GM18951 (cell line): ENCODE data around the gene DHX29.

Source experiments
- POLR2A ChIP-seq: IDR thresholded peaks from 4 replicates; pipeline ENCODE4 v1.6.1; 2011; ENCODE audit warnings: mild to moderate bottlenecking; ENCODE audit not compliant: insufficient read length, insufficient read depth; ENCODE audit errors: extremely low read depth
- in situ Hi-C: fragments of 300-500 bp; cut with MboI; formaldehyde crosslinking; loops from one replicate; pipeline ENCODE4 v1.12.0; 2022; ENCODE audit warnings: low sequenced_read_pairs, mixed read lengths, inconsistent platforms; ENCODE audit not compliant: unreplicated experiment

Gene DHX29

DNA sequence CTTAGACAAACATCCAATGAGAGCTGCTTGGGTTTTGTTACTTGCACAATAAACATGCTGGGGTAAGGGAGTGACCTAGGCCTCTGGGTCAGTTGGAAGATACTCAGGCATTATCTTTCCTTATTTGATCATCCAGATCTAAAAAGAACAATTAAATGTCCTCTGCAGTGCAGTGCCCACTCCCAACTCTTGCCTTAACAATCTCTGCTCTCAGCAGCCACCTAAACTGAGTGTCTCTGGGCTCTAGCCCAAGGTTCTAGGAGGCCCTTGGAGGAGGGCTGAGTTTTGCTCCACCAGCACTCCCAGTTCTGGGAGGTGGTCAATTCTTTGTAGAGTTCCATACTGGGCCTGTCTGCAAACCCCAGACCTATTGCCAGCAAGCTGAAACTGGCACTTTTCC is 82.1 kb downstream of the DHX29 start:
- no peak for TF ChIP-seq POLR2A
- in situ Hi-C loops, result no loop called here

DNA sequence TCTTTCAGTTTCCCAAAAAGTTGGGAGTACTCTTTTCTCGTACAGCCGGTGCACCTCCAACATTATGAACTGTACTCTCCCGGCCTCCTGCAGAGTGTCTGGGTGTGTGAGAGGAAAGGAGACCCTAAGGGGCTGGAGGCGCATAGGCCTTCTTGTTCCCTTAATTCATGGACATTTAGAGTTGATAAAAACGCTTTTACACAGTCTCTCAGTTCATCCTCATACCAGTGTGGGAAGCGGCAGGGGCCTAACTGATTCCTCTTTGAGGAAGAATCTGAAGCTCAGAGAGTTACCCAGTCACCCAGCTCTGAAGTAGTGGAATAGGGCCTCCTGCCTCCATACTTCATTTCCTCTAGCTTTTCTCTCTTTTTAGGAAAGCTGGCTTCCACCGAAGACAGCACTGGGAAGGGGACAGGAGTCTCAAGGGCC is 83.7 kb downstream of the DHX29 start:
- no peak for TF ChIP-seq POLR2A
- in situ Hi-C loops, result no loop called here

DNA sequence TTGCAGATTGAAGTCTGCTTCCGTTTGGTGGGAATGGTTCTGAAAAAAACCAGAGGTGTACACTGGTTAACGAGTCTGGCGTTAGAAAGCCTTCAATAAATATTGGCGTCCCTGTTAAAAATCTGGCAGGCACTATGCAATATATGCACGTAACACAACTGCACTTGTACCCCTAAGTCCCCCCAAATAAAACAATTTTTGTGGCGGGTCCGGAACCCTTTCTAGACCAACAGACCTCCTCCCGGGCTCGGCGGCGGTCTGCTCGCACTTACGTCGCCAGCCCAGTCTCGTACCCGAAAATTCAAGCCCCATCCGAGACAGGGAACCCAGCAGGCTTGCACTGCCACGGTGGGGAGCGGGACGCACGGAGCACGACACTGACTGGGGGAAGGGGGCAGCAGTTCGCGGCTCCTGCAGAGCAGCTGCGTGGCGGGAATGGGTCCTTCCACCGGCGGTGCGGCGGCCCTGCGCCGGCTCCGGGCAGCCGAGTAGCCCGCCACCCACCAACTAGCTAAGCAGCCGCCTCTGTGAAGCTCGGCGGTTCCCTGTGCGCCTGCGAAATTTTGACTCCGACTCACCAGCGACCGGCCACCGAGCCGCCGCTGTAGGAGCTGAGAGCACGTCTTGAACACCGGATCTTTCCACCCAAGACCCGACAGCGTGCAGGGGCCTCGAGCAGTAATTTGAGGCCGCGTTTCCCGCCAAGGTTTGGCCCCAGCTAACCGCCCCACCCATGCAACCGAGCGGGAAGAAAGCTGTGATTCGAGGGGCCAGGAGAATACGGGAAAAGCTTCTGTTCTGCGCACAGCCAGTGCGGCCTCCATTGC is 84.3 kb downstream of the DHX29 start:
- in situ Hi-C loops, result no loop called here
- no peak for TF ChIP-seq POLR2A

DNA sequence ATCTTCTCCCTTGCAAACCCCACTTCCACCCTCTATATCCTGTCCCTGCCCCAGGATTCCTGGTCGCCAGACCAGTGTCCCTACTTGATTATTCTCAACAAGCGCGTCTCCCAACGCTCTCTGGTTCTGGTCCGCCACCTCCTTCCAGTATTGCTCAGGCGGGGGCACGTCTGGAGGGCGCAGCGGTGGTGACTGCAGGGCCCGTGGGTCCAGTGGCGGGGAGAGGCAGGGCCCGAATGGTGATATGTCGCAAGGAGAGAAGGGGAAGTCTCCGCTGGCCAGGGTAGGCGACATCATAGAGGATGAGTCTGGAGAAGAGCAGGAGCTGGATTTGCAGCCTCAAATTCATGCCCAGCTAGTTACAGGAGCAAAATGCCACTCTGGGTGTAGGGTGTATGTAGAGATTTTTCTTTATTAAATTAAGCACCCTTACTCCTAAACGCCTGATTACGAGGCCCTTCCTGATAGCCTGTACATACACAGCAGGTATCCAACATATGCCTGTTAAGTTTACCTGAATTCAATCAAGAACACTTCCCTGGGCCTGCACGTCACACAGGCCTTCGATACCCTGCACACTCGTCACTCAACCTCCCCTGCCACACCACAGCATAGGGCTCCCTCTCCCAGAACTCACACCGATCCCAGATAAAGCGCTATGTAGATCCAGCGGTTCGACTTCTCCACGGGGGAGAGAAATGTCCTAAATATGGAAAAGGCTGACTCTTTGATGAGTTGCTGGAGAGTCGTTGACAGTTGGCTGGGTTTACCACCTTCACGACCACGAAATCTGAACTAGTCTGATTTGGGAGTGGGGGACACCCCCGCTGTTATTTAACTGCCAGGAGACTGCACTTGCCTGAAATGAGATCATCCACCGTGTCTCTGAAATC is 85.2 kb downstream of the DHX29 start:
- TF ChIP-seq POLR2A, result no peak
- in situ Hi-C loops, result no loop called here

DNA sequence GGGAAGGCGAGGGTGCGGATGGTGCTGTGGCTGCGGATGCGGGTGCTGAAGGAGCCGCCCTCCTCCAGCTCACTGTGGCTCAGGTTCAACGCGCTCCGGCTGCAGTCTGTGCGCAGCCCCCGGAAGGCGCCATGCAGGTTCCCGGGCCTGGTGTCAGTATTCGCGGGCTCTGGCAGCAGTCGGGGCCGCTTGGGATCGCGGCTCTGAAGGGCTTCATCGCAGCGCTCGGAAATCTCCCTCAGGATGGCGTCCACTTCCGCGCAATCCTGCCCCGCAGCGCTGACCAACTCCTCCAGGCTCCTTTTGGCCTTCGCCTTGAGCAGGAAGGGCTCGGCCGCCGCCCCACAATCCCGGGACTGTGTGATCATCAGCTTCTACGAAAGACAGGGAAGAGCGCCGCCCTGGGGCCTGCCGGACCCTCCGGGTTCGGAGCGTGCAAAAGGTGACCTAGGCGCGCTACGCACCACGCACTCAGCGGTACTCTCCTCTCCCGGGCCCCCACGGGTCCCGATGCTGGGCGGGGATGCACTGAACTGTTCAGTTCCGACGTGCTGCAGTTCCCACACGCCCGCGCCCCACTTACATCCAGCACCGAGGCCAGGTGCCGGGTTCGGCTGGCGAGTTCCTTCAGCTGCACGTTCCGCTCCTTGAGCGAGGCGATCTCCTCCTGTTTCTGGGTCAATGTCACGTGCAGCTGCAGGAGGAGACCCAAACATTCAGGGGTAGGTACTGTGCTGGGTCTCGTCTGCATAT is 86.9 kb downstream of the DHX29 start:
- no peak for TF ChIP-seq POLR2A
- in situ Hi-C loops, result no loop called here

DNA sequence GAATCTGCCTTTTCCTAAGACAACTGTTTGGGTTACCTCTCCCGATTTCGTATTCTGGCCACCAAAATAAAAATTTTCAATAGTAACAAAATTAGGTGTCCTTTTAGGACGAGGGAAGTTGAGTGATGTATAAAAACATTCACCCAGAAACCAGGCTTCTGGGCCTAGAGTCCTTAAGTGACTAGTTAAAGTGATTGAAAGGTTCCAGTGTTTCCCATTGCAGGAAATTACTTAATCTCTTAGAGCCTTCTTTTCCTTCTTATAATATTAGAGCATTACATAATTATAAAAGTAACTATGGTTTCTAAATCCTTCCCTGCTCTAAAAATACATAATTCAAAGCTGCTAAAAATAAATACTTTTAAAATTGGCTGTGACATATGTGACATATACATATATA is 87.7 kb downstream of the DHX29 start:
- TF ChIP-seq POLR2A, result no peak
- in situ Hi-C loops, result no loop called here

DNA sequence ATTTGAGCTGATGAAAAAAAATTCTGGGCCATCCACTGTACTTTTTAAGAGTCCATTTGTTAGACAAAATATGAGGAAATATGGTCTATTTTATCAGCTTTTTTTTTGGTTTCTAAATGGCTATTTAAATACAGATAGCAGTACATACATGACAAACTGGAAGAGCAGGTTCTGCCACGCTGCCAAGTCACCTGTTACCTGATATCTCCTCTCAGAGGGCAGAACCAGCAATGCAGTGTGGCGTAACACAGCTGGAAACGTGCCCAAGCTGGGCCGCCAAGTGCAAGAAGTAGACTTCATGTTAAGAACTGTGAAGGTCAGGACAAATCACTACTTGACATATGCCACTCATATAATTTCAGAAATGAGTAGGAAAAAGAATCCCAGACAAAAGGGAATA is 88.5 kb downstream of the DHX29 start:
- no peak for TF ChIP-seq POLR2A
- in situ Hi-C loops, result no loop called here

DNA sequence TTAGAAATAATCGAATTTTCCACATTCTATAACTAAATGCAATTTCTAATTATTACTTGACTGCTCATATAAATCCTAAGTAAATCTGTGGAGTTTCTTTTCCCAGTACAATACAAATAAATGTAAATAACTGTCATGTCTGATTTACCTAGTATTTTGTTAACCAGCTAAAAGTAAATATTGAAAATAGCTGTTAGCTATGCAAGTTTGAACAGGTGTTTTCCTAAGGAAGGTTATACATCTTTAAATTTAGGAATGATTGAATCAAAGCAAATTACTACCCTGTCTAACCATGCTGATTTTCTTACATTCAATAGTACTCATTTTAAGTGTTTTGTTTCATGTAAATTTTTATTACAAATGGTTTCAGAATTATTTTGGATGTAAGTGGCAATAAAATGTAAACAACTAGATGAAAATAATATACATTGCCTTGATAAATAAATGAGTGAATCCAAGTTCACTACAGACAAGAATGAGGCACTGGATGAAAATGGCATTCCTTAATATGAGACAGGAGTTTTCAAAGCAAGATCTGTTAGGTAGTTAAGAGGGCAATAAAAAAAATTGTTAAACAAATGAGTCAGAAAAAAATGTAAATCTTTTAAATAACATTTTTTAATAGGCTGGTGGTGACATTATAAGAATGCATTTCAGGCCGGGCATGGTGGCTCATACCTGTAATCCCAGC is 96.2 kb downstream of the DHX29 start:
- no peak for TF ChIP-seq POLR2A
- in situ Hi-C loops, result no loop called here
